ENCODE results near the gene CLIC5.

DNA sequence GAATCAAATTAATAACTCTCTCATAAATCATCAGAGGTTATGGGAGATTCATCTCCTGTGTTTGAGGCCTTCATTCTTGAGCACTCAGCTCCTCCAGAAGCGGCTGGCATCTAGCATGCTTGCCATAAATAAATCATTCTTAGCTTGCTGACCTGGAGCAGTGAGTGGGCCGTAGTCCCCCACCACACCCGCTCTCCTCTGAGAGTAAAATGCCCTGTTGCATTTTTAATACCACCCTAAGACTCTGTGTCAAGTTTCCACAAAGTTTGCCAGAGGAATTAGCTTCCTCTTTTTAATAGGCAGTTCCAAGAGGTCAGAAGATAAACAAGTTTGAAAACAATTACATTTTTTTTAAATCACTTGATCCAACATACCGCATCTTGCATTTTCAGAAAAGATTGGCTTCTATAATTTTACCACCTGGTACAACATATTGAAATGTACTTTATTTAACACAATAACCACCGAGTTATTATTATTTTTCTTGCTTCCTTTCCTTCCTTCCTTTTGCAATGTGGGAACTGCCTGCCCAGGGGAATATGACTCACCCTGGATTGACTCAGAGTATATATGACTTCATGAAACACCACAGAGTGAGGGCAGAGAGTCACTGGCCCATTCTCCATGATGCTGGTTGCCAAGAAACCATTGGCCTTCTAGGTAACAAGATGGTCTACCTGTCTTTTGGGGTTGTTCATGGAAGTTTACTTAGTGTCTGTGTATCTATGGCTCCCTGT is 29.4 kb upstream of the CLIC5 start:
- TF ChIP-seq TEAD4 (IDR thresholded peaks at IDR 0.05) (no peak), EGR1 (IDR thresholded peaks at IDR 0.05) (no peak), NFIC (IDR thresholded peaks at IDR 0.05) (no peak), TAF1 (IDR thresholded peaks at IDR 0.05; ENCODE audit: low read depth) (no peak)
- TF ChIP-seq, protein P1, sequence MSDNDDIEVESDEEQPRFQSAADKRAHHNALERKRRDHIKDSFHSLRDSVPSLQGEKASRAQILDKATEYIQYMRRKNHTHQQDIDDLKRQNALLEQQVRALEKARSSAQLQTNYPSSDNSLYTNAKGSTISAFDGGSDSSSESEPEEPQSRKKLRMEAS (IDR thresholded peaks at IDR 0.05), result no peak
- TF ChIP-seq, protein P2, sequence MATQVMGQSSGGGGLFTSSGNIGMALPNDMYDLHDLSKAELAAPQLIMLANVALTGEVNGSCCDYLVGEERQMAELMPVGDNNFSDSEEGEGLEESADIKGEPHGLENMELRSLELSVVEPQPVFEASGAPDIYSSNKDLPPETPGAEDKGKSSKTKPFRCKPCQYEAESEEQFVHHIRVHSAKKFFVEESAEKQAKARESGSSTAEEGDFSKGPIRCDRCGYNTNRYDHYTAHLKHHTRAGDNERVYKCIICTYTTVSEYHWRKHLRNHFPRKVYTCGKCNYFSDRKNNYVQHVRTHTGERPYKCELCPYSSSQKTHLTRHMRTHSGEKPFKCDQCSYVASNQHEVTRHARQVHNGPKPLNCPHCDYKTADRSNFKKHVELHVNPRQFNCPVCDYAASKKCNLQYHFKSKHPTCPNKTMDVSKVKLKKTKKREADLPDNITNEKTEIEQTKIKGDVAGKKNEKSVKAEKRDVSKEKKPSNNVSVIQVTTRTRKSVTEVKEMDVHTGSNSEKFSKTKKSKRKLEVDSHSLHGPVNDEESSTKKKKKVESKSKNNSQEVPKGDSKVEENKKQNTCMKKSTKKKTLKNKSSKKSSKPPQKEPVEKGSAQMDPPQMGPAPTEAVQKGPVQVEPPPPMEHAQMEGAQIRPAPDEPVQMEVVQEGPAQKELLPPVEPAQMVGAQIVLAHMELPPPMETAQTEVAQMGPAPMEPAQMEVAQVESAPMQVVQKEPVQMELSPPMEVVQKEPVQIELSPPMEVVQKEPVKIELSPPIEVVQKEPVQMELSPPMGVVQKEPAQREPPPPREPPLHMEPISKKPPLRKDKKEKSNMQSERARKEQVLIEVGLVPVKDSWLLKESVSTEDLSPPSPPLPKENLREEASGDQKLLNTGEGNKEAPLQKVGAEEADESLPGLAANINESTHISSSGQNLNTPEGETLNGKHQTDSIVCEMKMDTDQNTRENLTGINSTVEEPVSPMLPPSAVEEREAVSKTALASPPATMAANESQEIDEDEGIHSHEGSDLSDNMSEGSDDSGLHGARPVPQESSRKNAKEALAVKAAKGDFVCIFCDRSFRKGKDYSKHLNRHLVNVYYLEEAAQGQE (IDR thresholded peaks at IDR 0.05; ENCODE audit: low read depth), result no peak
